MM.1S (cell line): ENCODE results near the gene ZFYVE21.

Experiments
- DNase-seq: peaks from one replicate; pipeline ENCODE4 v3.0.0-alpha.2; 2015
- H2AFZ ChIP-seq: fragments of 300-600 bp; sonication (generic); 2 replicates; pipeline ENCODE4 v1.6.0; 2016; ENCODE audit warnings: antibody characterized with exemption, low read length
- H3F3A ChIP-seq: fragments of 300-600 bp; sonication (generic); 2 replicates; pipeline ENCODE4 v1.6.1; 2016; ENCODE audit warnings: mild to moderate bottlenecking, antibody characterized with exemption, low read length, moderate library complexity, mixed read lengths; ENCODE audit not compliant: insufficient read depth
- H3K27ac ChIP-seq: fragments of 300-600 bp; sonication (generic); 2 replicates; pipeline ENCODE4 v1.5.1; 2016; ENCODE audit warnings: mild to moderate bottlenecking, low read length
- H3K27me3 ChIP-seq: fragments of 300-600 bp; sonication (generic); replicated peaks from 2 replicates; pipeline ENCODE4 v1.6.0; 2016; ENCODE audit warnings: low read length; ENCODE audit not compliant: insufficient read depth
- H3K36me3 ChIP-seq: fragments of 300-600 bp; sonication (generic); replicated peaks from 2 replicates; pipeline ENCODE4 v1.6.1; 2016; ENCODE audit warnings: mild to moderate bottlenecking, low read length, mixed read lengths; ENCODE audit not compliant: insufficient read depth
- H3K4me1 ChIP-seq: fragments of 300-600 bp; sonication (generic); 2 replicates; pipeline ENCODE4 v1.6.1; 2016; ENCODE audit warnings: low read length, mixed read lengths
- H3K4me2 ChIP-seq: fragments of 300-600 bp; sonication (generic); 2 replicates; pipeline ENCODE4 v1.6.0; 2016; ENCODE audit warnings: low read depth, low read length
- H3K4me3 ChIP-seq: fragments of 300-600 bp; sonication (generic); 2 replicates; pipeline ENCODE4 v1.5.1; 2016; ENCODE audit warnings: low read length, mixed read lengths
- H3K79me2 ChIP-seq: fragments of 300-600 bp; sonication (generic); 2 replicates; pipeline ENCODE4 v1.6.1; 2016; ENCODE audit warnings: mixed run types, low read length, mixed read lengths
- H3K9ac ChIP-seq: fragments of 300-600 bp; sonication (generic); 2 replicates; pipeline ENCODE4 v1.6.1; 2016; ENCODE audit warnings: low read length, mixed read lengths
- H3K9me2 ChIP-seq: fragments of 300-600 bp; sonication (generic); replicated peaks from 2 replicates; pipeline ENCODE4 v1.6.1; 2016; ENCODE audit warnings: mild to moderate bottlenecking, low read length, mixed read lengths; ENCODE audit not compliant: insufficient read depth
- H3K9me3 ChIP-seq: fragments of 300-600 bp; sonication (generic); replicated peaks from 2 replicates; pipeline ENCODE4 v1.6.1; 2016; ENCODE audit warnings: mild to moderate bottlenecking, low read length, mixed read lengths; ENCODE audit not compliant: insufficient read depth
- H4K20me1 ChIP-seq: fragments of 300-600 bp; sonication (generic); 2 replicates; pipeline ENCODE4 v1.6.1; 2016; ENCODE audit warnings: mild to moderate bottlenecking, low read length, moderate library complexity, mixed read lengths; ENCODE audit not compliant: insufficient read depth
- EZH2 ChIP-seq: fragments of 300-600 bp; sonication (generic); optimal IDR thresholded peaks from 2 replicates; pipeline ENCODE3; 2017; ENCODE audit warnings: low read depth, mild to moderate bottlenecking, antibody characterized with exemption, low read length, mixed read lengths
- EZH2phosphoT487 ChIP-seq: fragments of 300-600 bp; sonication (generic); IDR thresholded peaks from 2 replicates; pipeline ENCODE4 v1.6.1; 2018; ENCODE audit warnings: antibody characterized with exemption, low read length
- TF ChIP-seq, protein P1 (sequence below): fragments of 300-600 bp; sonication (generic); IDR thresholded peaks from 2 replicates; pipeline ENCODE4 v1.5.1; 2016; ENCODE audit warnings: antibody characterized with exemption, low read length, mixed read lengths

Gene ZFYVE21

DNA sequence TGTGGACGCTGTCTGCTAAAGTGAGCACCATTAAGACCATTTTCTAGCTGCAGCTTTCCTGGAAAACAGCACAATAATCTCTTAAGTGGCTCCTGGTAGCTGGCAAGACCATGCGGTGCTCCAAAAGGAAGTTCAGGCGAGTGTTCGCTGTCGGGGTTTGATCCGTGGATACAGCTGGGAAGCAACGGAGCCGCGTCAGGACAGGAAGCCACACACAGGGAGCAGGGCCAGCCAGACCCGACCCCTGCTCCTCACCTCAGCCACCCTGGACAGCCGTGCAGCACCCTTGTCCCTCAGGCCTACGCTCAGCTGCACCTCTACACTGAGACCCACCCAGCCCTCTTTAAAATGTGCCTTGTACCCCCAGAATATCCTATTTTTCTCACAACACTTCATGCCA, 19.4 kb downstream of the ZFYVE21 start:
- no peak for TF ChIP-seq EZH2
- TF ChIP-seq, protein P1, sequence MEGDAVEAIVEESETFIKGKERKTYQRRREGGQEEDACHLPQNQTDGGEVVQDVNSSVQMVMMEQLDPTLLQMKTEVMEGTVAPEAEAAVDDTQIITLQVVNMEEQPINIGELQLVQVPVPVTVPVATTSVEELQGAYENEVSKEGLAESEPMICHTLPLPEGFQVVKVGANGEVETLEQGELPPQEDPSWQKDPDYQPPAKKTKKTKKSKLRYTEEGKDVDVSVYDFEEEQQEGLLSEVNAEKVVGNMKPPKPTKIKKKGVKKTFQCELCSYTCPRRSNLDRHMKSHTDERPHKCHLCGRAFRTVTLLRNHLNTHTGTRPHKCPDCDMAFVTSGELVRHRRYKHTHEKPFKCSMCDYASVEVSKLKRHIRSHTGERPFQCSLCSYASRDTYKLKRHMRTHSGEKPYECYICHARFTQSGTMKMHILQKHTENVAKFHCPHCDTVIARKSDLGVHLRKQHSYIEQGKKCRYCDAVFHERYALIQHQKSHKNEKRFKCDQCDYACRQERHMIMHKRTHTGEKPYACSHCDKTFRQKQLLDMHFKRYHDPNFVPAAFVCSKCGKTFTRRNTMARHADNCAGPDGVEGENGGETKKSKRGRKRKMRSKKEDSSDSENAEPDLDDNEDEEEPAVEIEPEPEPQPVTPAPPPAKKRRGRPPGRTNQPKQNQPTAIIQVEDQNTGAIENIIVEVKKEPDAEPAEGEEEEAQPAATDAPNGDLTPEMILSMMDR: no peak
- no peak for TF ChIP-seq EZH2phosphoT487
- Histone ChIP-seq H4K20me1 (no peaks in the 10 kb centered on the region), H3K9ac (no peak overlapping the region), H3K27ac (no peak overlapping the region), H3K9me3 (no peaks in the 10 kb centered on the region), H3K4me2 (no peak overlapping the region), H3K4me1 (no peaks in the 10 kb centered on the region), H3F3A (no peaks in the 10 kb centered on the region), H3K27me3 (no peaks in the 10 kb centered on the region), H3K9me2 (no peaks in the 10 kb centered on the region), H2AFZ (no peak overlapping the region), H3K79me2 (no peaks in the 10 kb centered on the region), H3K4me3 (no peak overlapping the region), H3K36me3 (no peaks in the 10 kb centered on the region)
- DNase-seq: no peak

DNA sequence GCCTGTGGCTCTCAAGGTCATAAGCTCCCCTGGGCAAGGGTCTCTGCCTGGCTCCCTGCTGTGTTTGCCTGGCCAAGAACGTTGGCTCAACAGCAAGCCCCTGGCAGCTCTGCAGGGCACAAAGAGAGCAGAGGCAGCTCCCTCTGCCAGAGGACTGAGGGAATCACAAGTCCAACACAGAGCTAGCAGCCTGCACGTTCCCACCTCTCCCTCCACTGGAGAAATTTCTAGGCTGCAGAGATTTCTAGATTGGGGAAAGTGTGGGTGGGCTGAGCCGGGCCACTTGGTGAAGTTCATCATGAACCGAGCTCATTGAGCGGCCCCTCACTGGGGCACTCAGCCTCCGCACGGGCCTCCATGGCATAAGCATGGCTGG, 19.8 kb downstream of the ZFYVE21 start:
- Histone ChIP-seq H3K4me1 (no peaks in the 10 kb centered on the region), H4K20me1 (no peaks in the 10 kb centered on the region), H3K9me3 (no peaks in the 10 kb centered on the region), H3K9me2 (no peaks in the 10 kb centered on the region), H3K4me3 (no peak overlapping the region), H3K36me3 (no peaks in the 10 kb centered on the region), H3K4me2 (no peak overlapping the region), H2AFZ (no peak overlapping the region), H3K79me2 (no peaks in the 10 kb centered on the region), H3K9ac (no peak overlapping the region), H3K27me3 (no peaks in the 10 kb centered on the region), H3F3A (no peaks in the 10 kb centered on the region), H3K27ac (no peak overlapping the region)
- no peak for DNase-seq
- TF ChIP-seq EZH2 (no peak), EZH2phosphoT487 (no peak)
- TF ChIP-seq, protein P1: no peak

DNA sequence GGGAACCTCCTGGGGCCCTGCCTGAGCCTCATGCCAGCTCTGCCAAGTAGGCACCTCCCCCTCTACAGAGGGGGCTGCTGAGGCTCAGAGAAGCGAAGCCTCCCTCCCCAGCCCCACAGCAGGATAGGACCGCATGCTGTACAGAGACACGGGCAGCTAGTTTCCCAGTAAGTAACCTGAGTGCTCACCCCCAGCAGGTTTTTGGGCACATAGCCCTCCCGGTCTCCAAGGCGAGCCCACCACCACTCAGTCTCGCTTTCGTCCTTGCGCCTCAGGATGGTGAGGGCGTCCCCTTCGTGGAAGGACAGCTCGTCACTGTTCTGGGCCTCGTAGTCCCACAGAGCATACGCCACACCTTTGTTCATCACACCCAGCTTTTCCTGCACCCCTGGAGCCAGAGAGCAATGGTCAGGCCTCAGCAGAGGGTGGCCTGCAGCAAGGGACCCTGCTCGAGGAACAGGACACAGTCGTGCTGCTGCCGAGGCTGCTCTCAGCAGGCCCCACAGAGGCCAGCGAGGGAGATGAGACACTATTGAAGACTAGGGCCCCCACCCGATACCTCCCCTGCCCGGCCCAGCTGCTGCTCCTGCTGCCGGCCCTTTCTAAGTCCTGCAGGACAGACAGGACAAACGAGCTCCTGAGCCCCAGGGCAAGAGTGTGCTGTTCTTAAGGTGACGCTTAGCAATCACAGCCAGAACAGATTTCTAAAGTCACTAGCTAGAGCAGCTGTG, 20.4 kb downstream of the ZFYVE21 start:
- no peak overlapping the region for H3K4me3 ChIP-seq
- no peak overlapping the region for H2AFZ ChIP-seq
- no peak for TF ChIP-seq EZH2phosphoT487
- no peak for TF ChIP-seq EZH2
- TF ChIP-seq, protein P1: no peak
- no peaks in the 10 kb centered on the region for H3K36me3 ChIP-seq
- no peaks in the 10 kb centered on the region for H3K4me1 ChIP-seq
- H3K27me3 ChIP-seq: no peaks in the 10 kb centered on the region
- no peak for DNase-seq
- H3K79me2 ChIP-seq: no peaks in the 10 kb centered on the region
- no peaks in the 10 kb centered on the region for H3K9me3 ChIP-seq
- H3F3A ChIP-seq: no peaks in the 10 kb centered on the region
- no peak overlapping the region for H3K9ac ChIP-seq
- H3K27ac ChIP-seq: no peak overlapping the region
- no peaks in the 10 kb centered on the region for H4K20me1 ChIP-seq
- H3K9me2 ChIP-seq: no peaks in the 10 kb centered on the region
- H3K4me2 ChIP-seq: no peak overlapping the region
